DND-41 (cell line): Measurements from ENCODE around the gene FRK.

ENCODE experiments used
- EZH2 ChIP-seq: IDR thresholded peaks from 3 replicates; pipeline ENCODE4 v1.6.1; 2012; ENCODE audit warnings: borderline replicate concordance, low read depth, mild to moderate bottlenecking, moderate library complexity, low read length, inconsistent platforms; ENCODE audit not compliant: severe bottlenecking
- TF ChIP-seq, protein P1 (sequence below): IDR thresholded peaks from 2 replicates; pipeline ENCODE4 v1.5.1; 2012; ENCODE audit warnings: borderline replicate concordance, low read length, moderate library complexity, mild to moderate bottlenecking; ENCODE audit not compliant: poor library complexity, severe bottlenecking; ENCODE audit errors: extremely low read depth

DNA sequence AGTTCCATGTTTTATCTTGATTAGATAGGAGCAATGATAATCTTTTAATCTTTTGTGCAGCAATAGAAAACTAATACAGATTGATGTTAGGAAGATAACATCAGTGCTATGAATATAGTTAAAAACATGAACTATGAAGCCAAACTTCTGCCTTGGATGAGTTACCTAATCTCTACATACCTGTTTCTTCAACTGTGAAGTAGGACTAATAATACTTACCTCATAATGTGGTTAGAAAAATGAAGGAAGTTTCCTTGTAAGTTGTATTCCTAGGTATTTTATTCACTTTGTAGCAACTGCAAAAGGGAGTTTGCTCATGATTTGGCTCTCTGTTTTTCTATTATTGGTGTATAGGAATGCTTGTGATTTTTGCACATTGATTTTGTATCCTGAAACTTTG lies 111.9 kb downstream of the FRK start:
- TF ChIP-seq, protein P1, sequence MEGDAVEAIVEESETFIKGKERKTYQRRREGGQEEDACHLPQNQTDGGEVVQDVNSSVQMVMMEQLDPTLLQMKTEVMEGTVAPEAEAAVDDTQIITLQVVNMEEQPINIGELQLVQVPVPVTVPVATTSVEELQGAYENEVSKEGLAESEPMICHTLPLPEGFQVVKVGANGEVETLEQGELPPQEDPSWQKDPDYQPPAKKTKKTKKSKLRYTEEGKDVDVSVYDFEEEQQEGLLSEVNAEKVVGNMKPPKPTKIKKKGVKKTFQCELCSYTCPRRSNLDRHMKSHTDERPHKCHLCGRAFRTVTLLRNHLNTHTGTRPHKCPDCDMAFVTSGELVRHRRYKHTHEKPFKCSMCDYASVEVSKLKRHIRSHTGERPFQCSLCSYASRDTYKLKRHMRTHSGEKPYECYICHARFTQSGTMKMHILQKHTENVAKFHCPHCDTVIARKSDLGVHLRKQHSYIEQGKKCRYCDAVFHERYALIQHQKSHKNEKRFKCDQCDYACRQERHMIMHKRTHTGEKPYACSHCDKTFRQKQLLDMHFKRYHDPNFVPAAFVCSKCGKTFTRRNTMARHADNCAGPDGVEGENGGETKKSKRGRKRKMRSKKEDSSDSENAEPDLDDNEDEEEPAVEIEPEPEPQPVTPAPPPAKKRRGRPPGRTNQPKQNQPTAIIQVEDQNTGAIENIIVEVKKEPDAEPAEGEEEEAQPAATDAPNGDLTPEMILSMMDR: no peak
- no peak for TF ChIP-seq EZH2
